GM19023 (cell line): ENCODE measurements around the gene ATL2.
"Not testable (repeated sequence)": the region's sequence is repeated elsewhere in the genome, so short reads cannot be mapped to it uniquely, and the experiment has no call there.

ENCODE experiments used
- ATAC-seq: cut with Tn5 transposase; IDR thresholded peaks from one replicate; pipeline ENCODE4 v1.9.1; 2021; ENCODE audit warnings: mild to moderate bottlenecking, moderate library complexity; ENCODE audit not compliant: unreplicated experiment

ATL2 gene

GRCh38 chr2:38377050-38377828, at the start of gene ATL2:
Gene ATL2 (minus strand): TSS chr2:38377273. CDS start chr2:38377260, 13 bp downstream.
- ATAC-seq = peak; percentile 92

GRCh38 chr2:38423763-38424162, 46.7 kb upstream of the ATL2 start:
- ATAC-seq = no peak

- ATAC-seq = no peak
These were observed 44.4 kb upstream of the ATL2 start for GRCh38 chr2:38421274-38422056.

GRCh38 chr2:38419499-38419898, 42.4 kb upstream of the ATL2 start:
- ATAC-seq = no peak

- no peak for ATAC-seq
These were observed 41.7 kb upstream of the ATL2 start for GRCh38 chr2:38418735-38419134.

- no peak for ATAC-seq
These were observed 40.9 kb upstream of the ATL2 start for GRCh38 chr2:38417745-38418689.

GRCh38 chr2:38416296-38417036, 39.4 kb upstream of the ATL2 start:
- ATAC-seq = no peak

- no peak for ATAC-seq
These were observed 38.7 kb upstream of the ATL2 start for GRCh38 chr2:38415728-38416291.

- no peak for ATAC-seq
These were observed 38.0 kb upstream of the ATL2 start for GRCh38 chr2:38415023-38415422.

GRCh38 chr2:38412235-38412871, 35.3 kb upstream of the ATL2 start:
- ATAC-seq = not testable (repeated sequence)

- ATAC-seq = peak; percentile 8
These were observed 32.4 kb upstream of the ATL2 start for GRCh38 chr2:38409156-38410102.

- no peak for ATAC-seq
These were observed 30.1 kb upstream of the ATL2 start for GRCh38 chr2:38407111-38407682.

GRCh38 chr2:38406597-38407110, 29.6 kb upstream of the ATL2 start:
- no peak for ATAC-seq

GRCh38 chr2:38405917-38406596, 29.0 kb upstream of the ATL2 start:
- ATAC-seq = no peak

- ATAC-seq = no peak
These were observed 23.4 kb upstream of the ATL2 start for GRCh38 chr2:38400513-38400912.

- ATAC-seq = no peak
These were observed 21.7 kb upstream of the ATL2 start for GRCh38 chr2:38398739-38399138.

GRCh38 chr2:38394903-38395341, 17.8 kb upstream of the ATL2 start:
- no peak for ATAC-seq
